Neural cell (in vitro differentiated cells): ENCODE results near the gene BMI1.

Experiments
- CTCF ChIP-seq: fragments of 450-650 bp; IDR thresholded peaks from 2 replicates; pipeline ENCODE4 v1.5.1; 2014; ENCODE audit warnings: antibody characterized with exemption, mild to moderate bottlenecking, moderate library complexity; ENCODE audit not compliant: poor library complexity, severe bottlenecking
- EP300 ChIP-seq: fragments of 450-650 bp; conservative IDR thresholded peaks from 2 replicates; pipeline ENCODE4 v1.6.1; 2014; ENCODE audit warnings: antibody characterized with exemption, mild to moderate bottlenecking, moderate library complexity; ENCODE audit not compliant: poor library complexity, severe bottlenecking
- POLR2AphosphoS5 ChIP-seq: IDR thresholded peaks from 2 replicates; pipeline ENCODE4 v1.6.1; 2012
- RAD21 ChIP-seq: fragments of 450-650 bp; conservative IDR thresholded peaks from 2 replicates; pipeline ENCODE4 v1.6.1; 2014; ENCODE audit warnings: antibody characterized with exemption, mild to moderate bottlenecking, moderate library complexity
- TAF1 ChIP-seq: IDR thresholded peaks from 2 replicates; pipeline ENCODE4 v1.6.1; 2012; ENCODE audit warnings: low read depth

- TF ChIP-seq POLR2AphosphoS5 (no peak), CTCF (no peak), TAF1 (no peak), RAD21 (no peak), EP300 (no peak)
Measured at GRCh38 chr10:22344781-22345300, 23.9 kb downstream of the BMI1 start.
